G401.6 (cell line): Measurements from ENCODE around the gene SEMA3D.

Experiments
- FAIRE-seq: peaks from 2 replicates; lab custom pipeline; 2012; peaks lifted over from hg19 to GRCh38; lab: Jason Lieb, UNC

The SEMA3D gene

DNA sequence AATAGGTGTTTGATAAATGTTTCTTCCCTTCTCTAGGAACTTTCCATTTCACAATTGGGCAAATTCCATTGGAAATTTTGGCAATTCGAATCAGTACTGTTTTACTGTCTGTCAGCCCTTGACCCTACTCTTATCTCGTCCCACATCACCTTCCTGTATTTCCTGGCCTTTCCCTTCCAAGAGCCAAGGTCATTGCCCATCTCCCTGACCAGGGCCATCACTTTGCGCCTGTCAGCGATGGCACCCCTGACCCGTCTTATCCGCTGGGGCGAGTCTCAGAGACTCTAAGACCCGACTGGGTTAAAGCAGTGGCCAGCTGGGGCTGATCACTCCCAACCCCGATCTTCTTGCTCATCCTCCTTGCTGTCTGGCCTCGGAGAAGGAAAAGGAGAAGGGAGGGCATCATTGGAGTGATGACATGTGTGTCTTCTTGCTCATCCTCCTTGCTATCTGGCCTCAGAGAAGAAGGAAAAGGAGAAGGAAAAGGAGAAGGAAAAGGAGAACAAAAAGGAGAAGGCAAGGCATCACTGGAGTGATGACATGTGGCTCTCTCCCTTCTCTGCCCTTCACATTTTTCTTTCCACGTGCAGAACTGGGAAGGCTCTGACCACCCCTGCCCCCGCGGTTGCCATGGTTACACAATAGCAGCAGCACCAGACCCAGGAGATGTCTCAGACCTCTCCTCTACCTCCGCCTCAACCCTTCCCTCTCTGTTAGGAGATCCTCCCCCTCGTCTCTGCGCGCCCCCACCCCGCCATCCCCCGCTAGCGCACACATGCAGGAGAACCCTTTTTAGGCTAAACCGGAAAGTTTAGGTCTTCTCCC lies 2.0 kb downstream of the SEMA3D start:
- no peak for FAIRE-seq

DNA sequence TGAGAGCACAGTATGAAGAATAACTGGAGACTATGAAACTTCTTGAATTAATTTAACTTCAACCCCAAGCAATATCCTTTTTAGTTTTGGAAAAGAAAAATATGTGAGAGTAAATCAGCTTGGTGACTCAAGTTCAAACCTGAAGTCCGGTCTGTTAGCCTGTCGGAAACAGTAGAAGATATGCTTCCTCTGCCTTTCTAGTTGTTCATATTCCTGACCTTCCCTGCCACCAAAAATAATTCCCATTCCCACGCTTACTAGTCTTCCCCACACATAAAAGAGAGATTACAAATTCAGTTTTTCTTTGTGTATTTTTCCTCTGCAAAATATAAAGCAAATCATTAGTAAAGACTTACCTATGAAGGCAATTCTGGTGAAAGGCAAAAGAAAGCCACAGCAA lies 3.6 kb downstream of the SEMA3D start:
- no peak for FAIRE-seq

DNA sequence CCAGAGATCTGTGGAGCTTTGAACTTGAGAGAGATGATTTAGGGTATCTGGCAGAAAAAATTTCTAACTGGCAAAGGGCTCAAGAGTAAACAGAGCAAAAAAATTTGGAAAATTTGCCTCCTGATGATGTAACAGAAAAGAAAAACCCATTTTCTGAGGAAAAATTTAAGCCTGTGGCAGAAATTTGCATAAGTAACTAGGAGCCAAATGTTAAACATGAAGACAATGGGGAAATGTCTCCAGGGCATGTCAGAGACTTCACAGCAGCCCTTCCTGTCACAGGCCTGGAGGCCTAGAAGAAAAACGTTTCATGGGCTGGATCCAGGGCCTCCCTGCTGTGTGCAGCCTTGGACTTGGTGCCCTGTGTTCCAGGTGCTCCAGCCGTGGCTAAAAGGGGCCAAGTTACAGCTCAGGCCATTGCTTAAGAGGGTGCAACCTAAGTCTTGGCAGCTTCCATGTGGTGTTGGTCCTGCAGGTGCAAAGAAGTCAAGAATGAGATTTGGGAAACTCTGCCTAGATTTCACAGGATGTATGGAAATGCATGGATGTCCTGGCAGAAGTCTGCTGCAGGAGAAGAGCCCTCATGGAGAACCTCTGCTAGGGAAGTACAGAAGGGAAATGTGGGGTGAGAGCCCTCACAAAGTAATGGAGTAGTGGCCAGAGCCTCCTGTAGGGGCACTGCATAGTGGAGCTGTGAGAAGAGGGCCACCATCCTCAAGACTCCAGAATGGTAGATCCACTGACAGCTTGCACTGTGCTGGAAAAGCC lies 8.1 kb downstream of the SEMA3D start:
- no peak for FAIRE-seq

DNA sequence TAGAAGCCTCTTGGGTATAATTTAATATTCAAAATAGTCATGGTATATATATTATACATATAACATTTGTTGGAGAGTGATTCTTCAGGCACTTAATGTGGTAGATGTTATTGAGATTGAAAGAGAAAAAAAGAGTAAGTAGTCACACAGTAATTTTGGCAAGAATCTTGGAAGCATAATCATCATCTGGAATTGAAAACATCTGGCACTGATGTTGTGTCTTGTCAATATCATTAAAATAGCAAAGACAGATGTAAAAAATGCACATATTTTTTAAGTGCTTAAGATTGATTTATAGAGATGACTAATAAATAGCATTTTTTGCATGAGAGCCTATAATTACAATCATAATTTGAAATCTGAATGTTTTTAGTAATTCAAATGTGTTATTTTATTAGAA lies 9.5 kb downstream of the SEMA3D start:
- no peak for FAIRE-seq

DNA sequence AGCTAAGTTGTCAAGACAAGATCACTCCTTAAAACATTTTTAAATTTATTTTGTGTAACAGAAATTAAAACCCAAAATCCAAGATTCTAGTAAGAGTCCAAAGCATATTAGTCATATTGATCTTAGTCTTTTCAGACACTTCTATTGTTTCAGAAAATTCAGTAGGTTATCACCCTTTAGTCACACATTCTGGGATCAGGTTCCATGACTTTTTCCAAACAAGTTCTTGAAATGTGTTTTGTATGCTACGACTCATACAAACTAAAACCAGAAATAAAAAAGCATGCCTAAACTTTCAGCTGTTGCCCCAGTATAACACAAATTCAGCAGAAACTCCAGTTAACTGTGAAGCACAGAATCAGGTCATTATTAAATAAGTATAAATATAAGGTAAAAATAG lies 10.7 kb downstream of the SEMA3D start:
- no peak for FAIRE-seq

DNA sequence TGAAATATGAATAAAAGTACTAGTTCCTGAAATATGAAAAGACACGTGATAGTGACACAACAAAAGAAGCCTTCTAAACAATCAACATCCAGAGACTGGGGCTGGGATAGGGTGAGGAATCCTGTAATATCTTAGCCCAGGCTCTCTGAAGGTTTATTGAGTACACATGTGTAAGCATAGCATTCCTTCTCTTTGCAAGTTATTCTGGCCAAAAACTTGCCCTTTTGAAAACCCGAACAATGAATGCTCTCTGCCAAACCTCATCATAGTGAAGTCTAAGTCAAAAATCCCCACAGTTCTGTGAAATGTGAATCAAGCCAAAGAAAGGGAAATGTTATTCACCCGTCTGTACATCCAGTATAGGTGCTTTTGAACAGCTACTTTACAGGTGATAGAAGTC lies 11.6 kb downstream of the SEMA3D start:
- no peak for FAIRE-seq

DNA sequence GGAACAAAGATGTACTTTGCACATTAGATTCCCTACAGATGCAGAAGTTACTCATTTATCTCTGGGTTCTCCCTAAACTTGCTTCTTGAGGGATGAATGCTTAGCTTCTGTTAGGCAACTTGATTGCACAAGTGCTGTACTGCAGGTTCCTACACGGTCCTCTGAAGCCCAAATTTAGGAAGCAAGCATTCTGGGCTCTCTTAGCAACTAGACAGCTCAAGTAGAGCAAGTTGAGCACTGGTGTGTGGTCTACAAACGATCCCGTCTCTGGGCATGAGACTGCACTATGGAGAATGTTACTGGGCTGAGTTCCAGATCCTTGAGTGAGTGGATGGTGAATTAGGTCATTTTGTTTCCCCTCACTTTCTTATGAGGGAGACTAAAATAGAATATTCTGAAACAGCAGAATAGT lies 14.3 kb downstream of the SEMA3D start:
- no peak for FAIRE-seq

DNA sequence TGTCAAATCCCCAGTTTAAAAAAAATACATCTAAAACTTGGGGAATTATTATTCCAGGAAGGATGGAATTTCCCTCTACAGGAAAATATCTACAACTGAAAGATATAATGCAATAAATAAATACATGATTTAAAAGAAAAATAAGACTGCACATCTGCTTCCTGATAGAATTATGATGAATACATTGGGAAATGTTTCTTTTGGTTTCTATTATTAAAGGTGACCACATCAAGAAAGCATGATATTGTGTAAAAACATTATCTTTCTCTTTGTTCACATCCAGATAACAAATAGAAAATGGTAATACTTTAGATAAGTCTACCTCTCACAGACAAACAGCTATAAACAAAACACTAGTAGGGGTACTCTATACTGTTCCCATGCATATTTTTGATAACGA lies 19.2 kb downstream of the SEMA3D start:
- FAIRE-seq = no peak

DNA sequence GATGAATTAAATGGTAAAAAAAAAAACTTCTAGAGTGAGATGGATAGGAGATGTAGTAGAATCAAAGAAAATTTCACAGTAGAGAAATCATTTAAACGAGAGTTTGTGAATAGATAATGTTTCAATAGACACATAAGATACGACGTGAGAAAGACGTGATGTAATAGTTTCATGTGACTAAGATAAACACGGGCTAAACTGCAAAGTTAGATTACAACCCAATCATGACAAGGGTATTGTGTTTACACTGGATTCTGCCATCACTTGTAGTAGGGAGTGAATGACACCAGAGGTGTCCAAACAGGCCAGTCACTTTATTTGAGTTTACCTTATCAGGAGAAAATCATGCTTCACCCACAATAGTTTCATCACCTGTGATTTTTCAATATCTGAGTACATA lies 21.6 kb downstream of the SEMA3D start:
- FAIRE-seq = no peak

DNA sequence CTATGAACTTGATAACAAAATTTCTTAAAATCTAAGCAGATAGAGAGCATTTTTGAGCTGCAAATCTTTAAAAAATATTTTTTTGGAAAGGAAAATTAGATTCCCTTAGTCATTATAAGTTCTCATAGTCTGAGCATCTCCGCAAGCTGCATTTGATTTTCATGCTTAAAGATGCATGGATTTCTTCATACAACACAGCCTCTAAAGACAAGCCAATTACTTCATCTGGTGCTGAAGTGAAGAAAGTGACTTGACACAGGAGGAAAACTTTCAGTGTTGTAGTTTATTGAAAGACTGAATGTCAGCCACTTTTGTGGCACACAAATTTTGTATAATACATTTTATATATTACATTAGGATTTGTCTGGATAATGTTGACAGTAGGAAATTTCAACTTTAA lies 22.5 kb downstream of the SEMA3D start:
- no peak for FAIRE-seq

DNA sequence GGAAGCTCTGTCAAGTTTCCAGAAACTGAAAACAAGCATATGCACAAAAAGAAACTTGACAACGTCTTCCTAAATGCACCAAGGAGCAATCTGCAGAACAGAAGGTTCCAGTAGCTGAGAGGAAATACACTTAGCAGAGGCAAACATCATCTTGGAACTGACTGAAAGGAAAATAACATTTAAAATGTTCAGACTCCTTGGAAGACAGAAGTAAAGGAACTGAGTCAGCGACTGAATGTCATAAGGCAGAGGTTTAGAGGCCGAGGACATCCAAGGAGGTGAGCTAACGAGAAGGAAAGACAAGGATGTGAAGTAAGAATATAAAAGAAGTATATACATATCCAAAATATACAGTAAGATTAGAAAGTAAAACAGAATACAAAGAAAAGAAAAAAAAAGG lies 24.1 kb downstream of the SEMA3D start:
- FAIRE-seq = no peak

DNA sequence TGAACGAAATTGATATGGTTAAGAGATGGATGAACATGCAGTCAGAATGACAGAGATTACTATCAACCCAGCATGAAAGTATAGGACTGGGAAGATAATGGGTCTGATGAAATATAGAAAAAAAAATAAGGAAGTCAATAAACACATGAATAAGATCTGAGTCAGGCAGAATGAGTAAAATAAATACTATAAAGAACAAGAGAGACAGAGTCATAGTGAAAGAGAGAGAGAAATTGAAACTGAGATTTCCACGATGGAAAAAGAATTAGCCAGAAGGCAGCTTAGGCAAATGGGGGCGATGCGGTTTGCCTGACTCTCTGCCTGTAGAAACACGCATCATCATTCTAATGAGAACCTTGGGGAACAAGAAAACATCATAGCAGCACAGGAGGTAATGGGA lies 26.6 kb downstream of the SEMA3D start:
- FAIRE-seq = no peak

DNA sequence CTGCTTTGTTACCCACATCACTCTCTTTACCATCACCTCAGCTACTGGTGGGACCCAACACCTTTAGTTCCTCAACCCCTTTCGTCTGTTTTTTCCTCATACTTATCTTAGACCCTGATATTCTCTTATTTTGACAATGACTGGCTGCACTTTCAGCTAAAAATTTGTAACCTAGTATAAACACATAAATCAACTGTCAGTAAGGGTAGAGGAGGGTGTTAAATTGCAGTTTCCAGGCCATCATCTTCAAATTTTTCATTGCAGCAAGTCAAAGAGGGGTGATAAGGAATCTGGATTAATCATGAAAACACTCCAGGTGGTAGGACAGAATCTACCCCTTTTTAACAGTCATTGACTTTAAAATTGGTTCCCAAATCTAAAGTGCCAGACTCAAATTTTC lies 27.9 kb downstream of the SEMA3D start:
- FAIRE-seq = no peak

DNA sequence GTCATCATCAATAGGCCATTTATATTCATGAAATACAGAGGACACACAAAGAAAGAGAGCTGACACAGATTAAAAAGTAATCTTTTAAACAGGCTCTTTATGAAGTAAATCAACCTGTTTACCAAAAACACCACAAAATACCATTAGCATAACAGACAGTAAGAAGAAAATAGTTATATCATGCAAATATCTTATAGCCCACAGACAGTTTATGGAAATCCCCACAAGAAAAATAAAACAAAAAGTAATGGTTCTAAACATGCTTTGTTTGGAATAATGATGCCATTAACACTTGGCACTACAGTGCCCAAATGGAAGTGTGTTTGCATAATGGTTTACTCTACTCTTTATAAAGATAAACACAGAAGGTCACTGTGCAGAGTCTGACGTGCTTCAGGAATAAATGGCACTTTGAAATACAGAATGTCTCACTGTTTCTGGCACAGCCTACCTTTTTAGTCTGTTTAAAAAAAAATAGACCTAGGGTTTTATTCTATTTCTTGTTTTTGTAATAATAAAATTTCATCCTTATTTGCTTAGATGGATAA lies 30.1 kb downstream of the SEMA3D start:
- FAIRE-seq = no peak

DNA sequence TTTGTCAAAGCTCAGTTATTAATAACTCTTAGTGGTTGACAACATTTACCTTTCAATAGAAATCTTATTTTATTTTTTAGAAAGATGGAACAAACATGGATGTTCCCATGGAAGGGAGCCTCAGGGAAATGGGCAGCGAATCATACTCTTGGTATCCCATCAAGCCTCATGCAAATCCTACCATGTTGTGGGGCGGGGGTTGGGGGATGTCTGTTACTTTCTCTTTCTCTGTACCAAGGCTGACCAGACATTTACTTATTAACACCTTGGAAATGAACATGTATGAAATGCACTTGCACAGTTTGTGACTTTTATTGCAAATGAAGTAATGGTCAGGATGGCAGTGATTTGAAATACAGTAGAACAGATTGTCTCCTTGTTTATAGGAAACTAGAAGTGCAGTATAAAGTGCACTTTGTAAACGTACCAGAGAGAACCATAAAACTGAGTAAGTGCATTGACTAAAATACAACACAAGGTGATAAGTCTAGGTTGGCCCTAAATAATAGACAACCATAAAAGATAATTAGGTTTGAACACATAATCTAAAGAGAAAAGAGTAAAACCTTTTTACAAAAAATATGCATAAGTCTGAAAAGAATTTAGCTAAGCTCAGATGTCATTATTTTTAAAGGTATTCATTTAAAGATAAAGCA lies 32.4 kb downstream of the SEMA3D start:
- no peak for FAIRE-seq

DNA sequence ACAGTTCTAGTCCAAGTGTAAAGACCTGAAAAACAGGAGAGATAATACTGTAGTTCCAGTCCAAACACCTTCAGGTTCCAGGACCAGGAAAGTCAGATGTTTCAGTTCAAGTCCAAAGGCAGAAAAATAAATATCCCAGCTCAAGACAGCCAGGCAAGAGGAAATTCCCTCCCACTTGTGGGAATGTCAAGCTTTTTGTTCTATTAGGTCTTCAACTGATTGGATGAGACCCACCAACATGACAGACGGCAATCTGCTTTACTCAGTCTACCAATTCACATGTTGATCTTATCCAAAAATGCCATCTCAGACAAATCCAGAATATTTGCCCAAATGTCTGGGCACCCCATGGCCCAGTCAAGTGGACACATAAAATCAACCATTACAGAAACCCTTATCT lies 33.1 kb downstream of the SEMA3D start:
- FAIRE-seq = no peak

DNA sequence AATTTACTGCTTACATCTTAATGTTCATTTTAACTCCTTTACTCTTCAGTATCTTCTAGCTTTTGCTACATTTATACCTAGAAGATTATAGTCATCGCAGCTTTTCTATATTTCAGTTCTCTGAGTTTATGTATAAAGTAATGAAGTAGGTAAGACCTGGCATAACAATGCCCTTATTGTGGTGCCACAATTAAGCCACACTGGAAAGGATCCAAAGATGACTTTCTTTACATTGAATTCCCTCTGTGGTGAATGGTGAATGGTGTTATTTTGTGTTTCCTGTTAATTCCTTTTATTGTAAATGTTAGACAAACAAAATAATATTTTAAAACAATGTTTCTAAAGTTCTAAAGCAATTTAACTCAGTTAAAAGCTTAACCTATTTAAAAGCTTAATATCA lies 36.2 kb downstream of the SEMA3D start:
- FAIRE-seq = no peak

DNA sequence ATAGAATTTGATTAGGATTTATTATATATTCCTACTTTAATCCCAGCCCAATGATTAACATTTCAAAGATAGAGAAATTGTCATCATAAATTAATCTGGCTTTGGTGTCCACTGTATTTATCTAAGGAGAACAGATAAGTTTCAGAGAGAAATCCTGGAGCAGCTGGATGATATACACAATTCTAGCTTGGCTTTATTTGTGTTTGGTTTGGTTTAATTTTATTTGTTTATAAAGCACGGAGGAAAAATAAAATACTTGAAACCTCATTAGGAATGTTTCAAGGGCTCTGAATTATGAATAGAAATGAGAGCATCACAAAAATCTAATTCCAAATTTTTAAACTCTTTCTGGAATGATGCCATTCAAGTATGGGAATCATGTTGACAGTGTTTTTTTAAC lies 42.1 kb downstream of the SEMA3D start:
- FAIRE-seq = no peak

DNA sequence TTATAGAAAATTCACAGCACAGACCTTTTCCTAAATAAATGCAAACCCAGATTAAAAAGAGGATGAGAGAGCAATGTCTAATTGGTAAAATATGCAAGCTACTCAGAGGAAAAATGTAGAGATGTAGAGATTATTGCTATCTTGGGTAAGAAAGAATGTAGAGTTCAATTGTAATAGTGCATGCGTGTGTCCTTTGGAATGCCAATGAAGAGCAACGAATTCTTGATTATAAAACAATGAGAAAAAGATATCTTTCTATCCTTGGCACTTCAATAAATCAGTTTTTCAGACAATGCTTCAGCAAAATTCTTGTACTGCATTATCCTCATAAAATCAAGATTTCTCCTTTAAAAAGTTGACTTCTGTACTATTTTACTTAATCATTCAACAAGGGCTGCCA lies 50.9 kb downstream of the SEMA3D start:
- FAIRE-seq = no peak

DNA sequence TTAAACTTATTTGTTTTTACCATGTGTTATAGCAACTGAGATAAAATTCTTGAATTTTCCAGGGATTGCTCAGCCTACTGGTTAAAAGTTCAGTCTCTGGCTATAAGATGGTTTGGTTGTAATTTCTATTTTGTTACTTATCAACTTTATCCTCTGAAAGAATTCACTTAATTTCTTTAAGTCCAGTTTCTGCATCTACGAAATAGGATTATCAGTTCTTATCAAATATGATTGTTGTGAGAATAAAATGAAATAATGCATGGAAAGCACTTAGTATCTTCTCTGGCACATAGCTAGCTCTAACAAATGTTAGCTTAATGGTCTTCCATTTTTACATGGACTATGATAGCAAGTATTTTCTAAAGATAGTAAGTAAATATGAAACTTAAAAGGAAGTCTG lies 53.3 kb downstream of the SEMA3D start:
- FAIRE-seq = no peak

DNA sequence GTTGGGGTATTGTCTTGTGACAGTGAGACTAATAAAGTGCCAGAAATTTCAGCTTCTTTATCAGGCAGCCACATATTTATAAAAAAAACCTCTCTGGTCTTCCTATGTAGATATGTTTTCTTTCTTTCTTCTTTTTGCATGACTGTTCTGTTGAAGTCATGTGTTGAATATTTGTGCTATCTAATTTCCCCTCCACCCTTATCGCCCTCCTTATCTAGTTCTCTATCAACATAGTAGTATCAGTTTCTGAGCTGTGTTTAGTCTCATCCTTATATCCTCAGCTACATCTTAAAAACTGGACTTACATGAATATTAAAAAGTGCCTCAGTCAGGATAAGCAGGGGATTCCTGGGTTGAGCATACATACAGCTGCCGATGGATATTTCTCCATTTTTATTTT lies 53.9 kb downstream of the SEMA3D start:
- FAIRE-seq = no peak

DNA sequence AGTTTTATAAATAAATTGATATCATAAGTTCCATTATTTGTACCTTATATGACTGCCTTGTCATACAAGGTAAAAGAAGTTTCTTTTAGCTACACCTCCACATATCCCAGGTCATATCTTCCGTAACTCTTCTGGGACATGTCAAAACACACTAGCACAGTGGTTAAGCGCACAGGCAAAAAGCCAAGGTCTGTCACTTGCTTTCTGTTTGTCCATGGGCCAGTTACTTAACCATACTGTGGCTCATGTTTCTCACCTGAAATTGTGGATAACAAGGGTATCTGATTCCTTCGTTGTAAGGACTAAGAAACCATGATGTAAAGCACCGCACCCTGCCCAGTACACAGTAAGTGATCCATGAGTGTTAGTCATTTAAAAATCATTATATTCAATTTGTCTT lies 56.2 kb downstream of the SEMA3D start:
- no peak for FAIRE-seq

DNA sequence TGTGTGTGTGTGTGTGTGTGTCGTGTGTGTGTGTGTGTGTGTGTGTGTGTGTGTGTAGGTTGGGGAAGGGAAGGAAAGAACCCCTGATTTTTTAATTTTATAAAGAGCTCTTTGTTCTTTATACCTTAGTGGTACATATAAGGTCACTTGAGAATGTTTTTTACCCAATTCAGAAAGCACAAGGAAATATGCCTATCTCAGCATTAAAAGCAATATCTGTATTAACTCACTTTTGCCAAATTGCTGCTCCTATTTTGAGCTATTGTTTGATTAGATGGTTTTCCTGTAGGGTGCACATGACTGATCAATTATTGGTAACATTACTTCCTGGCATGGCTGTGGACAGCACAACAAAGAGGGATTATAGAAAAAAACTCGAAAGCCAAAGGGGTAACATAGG lies 60.5 kb downstream of the SEMA3D start:
- no peak for FAIRE-seq
